Spinal cord (tissue), 10 donors: ENCODE measurements around the gene NT5C3A. TPM values are rescaled to one million over a fixed set of nuclear protein-coding genes. Genes with fewer than 3 reads are reported as not detected.
"Not testable (repeated sequence)": the region's sequence is repeated elsewhere in the genome, so short reads cannot be mapped to it uniquely, and the experiment has no call there.

Experiments
- DNase-seq, 6 donors: peaks; one replicate each; pipeline versions ENCODE4 v3.0.0 to v3.0.0-alpha.2; 2013 to 2015; ENCODE audit warnings: low spot score in 6 of 6, low read depth in 4 of 6
- H3K27ac ChIP-seq: one replicate; pipeline ENCODE4 v1.5.1; 2013; ENCODE audit warnings: low read depth, low read length, control low read depth
- H3K27me3 ChIP-seq: one replicate; pipeline ENCODE4 v1.6.1; 2013; ENCODE audit warnings: low read length; ENCODE audit not compliant: control insufficient read depth, insufficient read depth
- H3K36me3 ChIP-seq: one replicate; pipeline ENCODE4 v1.6.1; 2013; ENCODE audit warnings: low read length; ENCODE audit not compliant: control insufficient read depth, insufficient read depth
- H3K4me1 ChIP-seq: one replicate; pipeline ENCODE4 v1.6.1; 2013; ENCODE audit warnings: low read length; ENCODE audit not compliant: control insufficient read depth, insufficient read depth
- H3K4me3 ChIP-seq: one replicate; pipeline ENCODE4 v1.5.1; 2013; ENCODE audit warnings: low read depth, low read length, control low read depth
- H3K9me3 ChIP-seq: one replicate; pipeline ENCODE4 v1.6.1; 2013; ENCODE audit warnings: low read length; ENCODE audit not compliant: control insufficient read depth, insufficient read depth
- WGBS: methylation state at CpG from one replicate; pipeline ENCODE4 v1.1.5; 2013; ENCODE audit warnings: missing lambda C conversion rate; ENCODE audit not compliant: insufficient coverage; 5-methylcytosine and 5-hydroxymethylcytosine counted together
- polyA plus RNA-seq, 2 donors: library from polyadenylated mRNA; unstranded; fragments of 120-200 nt; gene quantifications; one replicate each; pipeline ENCODE4 v1.2.1, GENCODE V29; 2013; ENCODE audit not compliant: insufficient read length in 2 of 2
- total RNA-seq, 2 donors: library from RNA; depleted of rRNA in 1 of 2; stranded (reverse); fragments of 120-200 nt in 1 of 2; fragments of >200 nt in 1 of 2; gene quantifications; one replicate each; pipeline versions ENCODE4 v1.2.3 to v1.2.4, GENCODE V29; 2013 to 2014
- donor health status: healthy.

The NT5C3A gene
- total and polyA plus RNA-seq, 4 donors: 28.3 to 52.6 (median 46.7) TPM

DNA sequence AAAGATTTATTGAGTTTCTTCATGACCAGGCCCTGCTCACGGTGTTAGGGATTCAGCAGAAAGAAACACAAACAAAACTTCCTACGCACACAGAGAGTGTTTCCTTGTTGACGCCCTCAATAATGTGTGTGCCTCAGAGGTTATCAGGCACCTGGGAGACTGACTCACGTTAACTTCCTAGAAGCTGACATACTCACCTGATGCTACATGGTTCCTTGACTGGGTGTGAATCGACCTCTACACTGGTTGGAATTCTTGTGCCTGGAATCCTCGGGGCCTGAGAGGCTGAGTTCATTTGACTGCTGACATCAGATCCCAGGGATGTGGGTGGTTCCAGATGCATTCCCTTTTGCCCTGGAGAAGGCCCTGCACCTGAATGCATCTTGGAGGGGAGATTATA lies 69.8 kb downstream of the NT5C3A start:
- DNase-seq, H3K27ac ChIP-seq, H3K9me3 ChIP-seq, H3K27me3 ChIP-seq, H3K4me3 ChIP-seq, H3K36me3 ChIP-seq, H3K4me1 ChIP-seq: not testable (repeated sequence)
- WGBS: no CpG with 5 or more reads among the region's 6 CpGs

GRCh38 chr7:32991975-32992700 lies 70.4 kb downstream of the NT5C3A start:
- not testable (repeated sequence) for H3K27ac ChIP-seq, H3K27me3 ChIP-seq, H3K36me3 ChIP-seq, H3K4me1 ChIP-seq, H3K4me3 ChIP-seq, DNase-seq, H3K9me3 ChIP-seq
- no CpG with 5 or more reads among the region's 9 CpGs for WGBS

DNA sequence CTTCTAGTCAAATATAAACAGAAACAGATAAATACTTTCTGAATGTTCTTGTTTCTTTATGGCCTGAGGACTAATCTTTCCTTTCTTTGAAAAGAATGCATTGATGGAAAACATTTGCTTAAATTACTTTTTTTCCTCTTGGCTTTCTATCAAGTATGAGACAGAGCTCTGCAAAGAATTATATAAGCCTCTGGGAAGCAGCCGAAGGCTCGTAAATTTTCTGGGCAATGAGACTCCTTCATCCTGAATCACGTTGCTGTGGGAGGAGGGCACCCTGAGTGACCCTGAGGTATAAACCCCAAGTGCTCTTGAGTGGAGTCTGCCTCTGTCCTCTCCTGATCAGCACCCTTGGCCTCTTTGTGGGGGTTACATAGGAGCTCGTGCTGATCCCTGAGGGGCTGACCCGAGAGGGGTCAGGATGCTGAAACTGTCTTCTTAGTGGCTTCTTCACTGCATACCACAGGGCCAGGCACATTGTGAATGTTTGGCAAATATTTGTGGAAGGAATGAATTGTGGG lies 71.4 kb downstream of the NT5C3A start:
- H3K4me3 ChIP-seq, H3K36me3 ChIP-seq, DNase-seq, H3K27me3 ChIP-seq, H3K4me1 ChIP-seq, H3K27ac ChIP-seq, H3K9me3 ChIP-seq: not testable (repeated sequence)
- WGBS: no CpG with 5 or more reads among the region's 5 CpGs

DNA sequence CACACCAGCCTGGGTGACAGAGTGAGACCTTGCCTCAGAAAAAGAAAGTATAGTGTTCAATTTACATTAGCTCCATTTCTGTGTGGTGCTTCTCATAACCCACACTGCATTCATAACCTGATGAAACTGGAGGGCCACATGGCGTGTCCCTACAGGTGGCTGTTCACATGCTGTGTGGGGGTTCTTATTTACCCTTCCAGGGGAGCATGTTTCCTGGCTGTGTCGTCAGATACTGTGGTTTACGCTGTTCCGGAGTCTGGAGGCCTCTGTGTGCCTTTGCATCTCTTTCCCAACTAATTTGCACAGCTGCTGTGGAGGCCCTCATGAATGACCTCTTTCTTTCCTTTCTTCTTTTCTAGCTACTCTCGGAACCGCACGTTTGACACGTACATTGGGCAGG lies 74.4 kb downstream of the NT5C3A start:
- not testable (repeated sequence) for H3K9me3 ChIP-seq, H3K36me3 ChIP-seq, H3K27me3 ChIP-seq, DNase-seq, H3K4me3 ChIP-seq, H3K27ac ChIP-seq, H3K4me1 ChIP-seq
- WGBS: no CpG with 5 or more reads among the region's 8 CpGs

DNA sequence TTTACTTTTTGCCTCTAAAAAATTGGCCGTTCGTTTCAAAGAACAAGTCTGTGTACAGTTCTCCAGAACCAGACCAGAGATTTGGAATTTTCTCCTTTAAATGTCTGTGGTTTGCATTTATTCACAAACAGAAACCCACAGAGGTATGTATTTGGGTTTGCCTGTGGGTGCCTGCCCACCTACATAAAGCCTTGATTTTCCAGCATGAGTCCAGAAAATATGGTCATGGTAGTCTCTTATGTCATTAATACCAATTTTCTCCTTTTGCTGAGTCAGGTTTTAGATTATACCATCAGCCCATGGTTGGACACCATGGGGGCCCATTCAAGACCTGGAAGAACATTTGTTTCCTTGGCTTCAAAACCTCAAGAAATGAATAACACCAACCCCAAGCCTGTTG lies 82.7 kb downstream of the NT5C3A start:
- no CpG with 5 or more reads among the region's 2 CpGs for WGBS
- not testable (repeated sequence) for H3K27ac ChIP-seq, H3K36me3 ChIP-seq, H3K27me3 ChIP-seq, H3K4me1 ChIP-seq, H3K9me3 ChIP-seq, DNase-seq, H3K4me3 ChIP-seq

DNA sequence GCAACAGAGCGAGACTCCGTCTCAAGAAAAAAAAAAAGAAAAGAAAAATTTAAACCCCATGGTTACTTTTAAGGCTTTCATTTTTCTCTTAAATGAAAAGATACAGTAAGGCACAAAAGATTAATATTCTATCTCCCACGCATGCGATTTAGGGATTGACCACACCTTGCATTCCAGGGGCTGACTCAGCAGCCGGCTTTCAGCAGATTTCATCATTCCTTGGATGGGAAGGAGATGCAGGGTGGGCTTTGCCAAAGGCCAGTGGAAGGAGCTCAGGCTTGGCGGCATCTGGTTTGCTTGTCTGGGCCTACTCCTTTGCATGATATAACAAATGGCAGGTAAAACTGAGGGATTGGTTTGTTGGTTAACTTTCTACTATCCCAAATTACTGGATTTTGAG lies 83.3 kb downstream of the NT5C3A start:
- not testable (repeated sequence) for H3K4me3 ChIP-seq, H3K27ac ChIP-seq, DNase-seq, H3K4me1 ChIP-seq, H3K9me3 ChIP-seq, H3K27me3 ChIP-seq, H3K36me3 ChIP-seq
- WGBS: 100% methylated on average over 2 of the region's 6 CpGs

DNA sequence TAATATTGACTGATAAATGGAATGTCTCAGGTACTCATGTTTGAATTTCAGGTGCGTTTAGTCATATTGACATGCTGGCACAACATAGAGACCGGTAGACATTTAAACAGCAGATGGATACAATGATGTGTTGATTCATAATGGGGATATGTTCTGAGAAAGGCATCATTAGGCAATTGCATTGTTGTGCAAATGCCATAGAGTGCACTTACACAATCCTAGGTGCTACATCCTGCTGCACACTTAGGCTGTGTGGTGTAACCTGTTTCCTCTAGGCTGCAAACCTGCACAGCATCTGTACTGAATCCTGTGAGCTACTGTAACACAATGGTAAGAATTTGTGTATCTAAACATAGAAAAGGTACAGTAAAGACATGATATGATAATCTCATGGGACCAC lies 85.4 kb downstream of the NT5C3A start:
- H3K9me3 ChIP-seq, H3K27me3 ChIP-seq, DNase-seq, H3K4me3 ChIP-seq, H3K4me1 ChIP-seq, H3K27ac ChIP-seq, H3K36me3 ChIP-seq: not testable (repeated sequence)
- 94% methylated on average over 2 of the region's 2 CpGs for WGBS

- H3K4me3 ChIP-seq, DNase-seq, H3K27me3 ChIP-seq, H3K9me3 ChIP-seq, H3K36me3 ChIP-seq, H3K27ac ChIP-seq, H3K4me1 ChIP-seq: not testable (repeated sequence)
- WGBS: 40% methylated on average over 1 of the region's 3 CpGs
Measured at GRCh38 chr7:32971967-32972366, 90.6 kb downstream of the NT5C3A start.

DNA sequence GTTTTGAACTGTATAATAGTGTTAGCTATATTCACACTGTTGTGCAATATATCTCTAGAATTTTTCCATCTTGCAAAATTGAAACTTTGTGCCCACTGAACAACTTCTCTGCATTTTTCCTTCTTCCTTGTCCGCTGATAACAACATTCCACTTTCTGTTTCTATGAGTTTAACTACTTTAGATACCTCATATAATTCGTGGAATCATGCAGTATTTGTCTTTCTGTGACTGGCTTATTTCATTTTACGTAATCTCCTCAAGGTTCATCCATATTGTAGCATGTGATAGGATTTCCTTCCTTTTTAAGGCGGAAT lies 95.4 kb downstream of the NT5C3A start:
- WGBS: no CpG with 5 or more reads among the region's 4 CpGs

DNA sequence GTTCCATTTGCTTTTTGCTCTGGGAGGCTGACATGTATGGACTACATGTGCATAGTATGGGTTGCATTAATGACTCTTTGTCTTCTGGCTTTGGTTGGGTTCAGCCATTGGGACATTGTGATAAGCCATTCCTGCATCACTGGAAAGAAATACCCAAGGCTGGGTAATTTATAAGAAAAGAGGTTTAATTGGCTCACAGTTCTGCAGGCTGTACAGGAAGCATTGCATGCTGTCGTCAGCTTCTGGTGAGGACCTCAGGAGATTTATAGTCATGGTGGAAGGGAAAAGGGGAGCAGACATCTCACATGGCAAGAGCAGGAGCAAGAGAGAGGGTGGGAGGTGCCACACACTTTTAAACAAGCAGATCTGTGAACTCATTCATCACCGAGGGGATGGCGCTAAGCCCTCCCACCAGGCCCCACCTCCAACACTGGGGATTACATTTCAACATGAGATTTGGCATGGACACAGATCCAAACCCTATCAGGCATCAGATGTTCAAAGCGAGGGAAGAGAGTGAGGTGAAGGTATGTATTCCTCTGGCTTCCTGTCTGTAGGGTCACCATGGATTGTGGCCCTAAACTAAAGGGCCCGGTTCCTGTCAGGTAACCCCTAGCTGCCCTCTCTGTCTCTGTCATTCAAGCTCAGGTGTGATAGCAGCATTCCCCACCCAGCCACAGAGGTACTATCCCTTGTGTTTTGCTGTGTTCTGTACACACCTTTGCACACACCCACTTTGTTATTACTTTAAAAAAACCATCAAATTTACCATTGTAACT lies 95.9 kb downstream of the NT5C3A start:
- H3K4me3 ChIP-seq, H3K36me3 ChIP-seq, H3K9me3 ChIP-seq, H3K27ac ChIP-seq, H3K27me3 ChIP-seq, DNase-seq: not testable (repeated sequence)
- 80% methylated on average over 1 of the region's 5 CpGs for WGBS
- peaks cover 13% of the 10 kb centered on the region for H3K4me1 ChIP-seq

More for the DNA sequence above, 95.4 kb downstream of the NT5C3A start:
- not testable (repeated sequence) for H3K4me3 ChIP-seq, H3K9me3 ChIP-seq, H3K36me3 ChIP-seq, H3K27ac ChIP-seq, H3K27me3 ChIP-seq, DNase-seq
- H3K4me1 ChIP-seq: peaks cover 13% of the 10 kb centered on the region
